IMR-90 (cell line): ENCODE results near the gene RBP4.

Source experiments
- CEBPB ChIP-seq: IDR thresholded peaks from 2 replicates; pipeline ENCODE4 v1.6.1; 2012; ENCODE audit warnings: low read depth, low read length, improper control_type of control experiment
- MAFK ChIP-seq: IDR thresholded peaks from 2 replicates; pipeline ENCODE4 v1.6.1; 2012; ENCODE audit warnings: low read depth, low read length, improper control_type of control experiment
- MAZ ChIP-seq: IDR thresholded peaks from 2 replicates; pipeline ENCODE4 v1.6.1; 2012; ENCODE audit warnings: low read depth, mild to moderate bottlenecking, low read length, improper control_type of control experiment, moderate library complexity, borderline replicate concordance
- MXI1 ChIP-seq: IDR thresholded peaks from 2 replicates; pipeline ENCODE4 v1.6.1; 2012; ENCODE audit warnings: low read depth, mild to moderate bottlenecking, low read length, moderate library complexity, borderline replicate concordance
- POLR2A ChIP-seq: IDR thresholded peaks from 2 replicates; pipeline ENCODE4 v1.6.1; 2012; ENCODE audit warnings: mild to moderate bottlenecking, low read depth, low read length
- RAD21 ChIP-seq: IDR thresholded peaks from 2 replicates; pipeline ENCODE4 v1.6.1; 2012; ENCODE audit warnings: low read length, improper control_type of control experiment
- RCOR1 ChIP-seq: IDR thresholded peaks from 2 replicates; pipeline ENCODE4 v1.6.1; 2012; ENCODE audit warnings: mild to moderate bottlenecking, low read length, improper control_type of control experiment; ENCODE audit not compliant: insufficient replicate concordance
- RFX5 ChIP-seq: IDR thresholded peaks from 2 replicates; pipeline ENCODE4 v1.8.0; 2012; ENCODE audit warnings: low read depth, mild to moderate bottlenecking, low read length, moderate library complexity
- SMC3 ChIP-seq: fragments of 150-350 bp; IDR thresholded peaks from 2 replicates; pipeline ENCODE4 v1.6.1; 2016; ENCODE audit warnings: low read depth, mild to moderate bottlenecking, antibody characterized with exemption, low read length, moderate library complexity
- USF2 ChIP-seq: fragments of 150-350 bp; IDR thresholded peaks from 2 replicates; pipeline ENCODE4 v1.6.1; 2017; ENCODE audit warnings: mild to moderate bottlenecking, antibody characterized with exemption, low read length, low read depth
- TF ChIP-seq, protein P1 (sequence below): conservative IDR thresholded peaks from 2 replicates; pipeline ENCODE4 v1.5.1; 2012; ENCODE audit warnings: mild to moderate bottlenecking, low read depth, low read length, improper control_type of control experiment

- TF ChIP-seq, protein P1, sequence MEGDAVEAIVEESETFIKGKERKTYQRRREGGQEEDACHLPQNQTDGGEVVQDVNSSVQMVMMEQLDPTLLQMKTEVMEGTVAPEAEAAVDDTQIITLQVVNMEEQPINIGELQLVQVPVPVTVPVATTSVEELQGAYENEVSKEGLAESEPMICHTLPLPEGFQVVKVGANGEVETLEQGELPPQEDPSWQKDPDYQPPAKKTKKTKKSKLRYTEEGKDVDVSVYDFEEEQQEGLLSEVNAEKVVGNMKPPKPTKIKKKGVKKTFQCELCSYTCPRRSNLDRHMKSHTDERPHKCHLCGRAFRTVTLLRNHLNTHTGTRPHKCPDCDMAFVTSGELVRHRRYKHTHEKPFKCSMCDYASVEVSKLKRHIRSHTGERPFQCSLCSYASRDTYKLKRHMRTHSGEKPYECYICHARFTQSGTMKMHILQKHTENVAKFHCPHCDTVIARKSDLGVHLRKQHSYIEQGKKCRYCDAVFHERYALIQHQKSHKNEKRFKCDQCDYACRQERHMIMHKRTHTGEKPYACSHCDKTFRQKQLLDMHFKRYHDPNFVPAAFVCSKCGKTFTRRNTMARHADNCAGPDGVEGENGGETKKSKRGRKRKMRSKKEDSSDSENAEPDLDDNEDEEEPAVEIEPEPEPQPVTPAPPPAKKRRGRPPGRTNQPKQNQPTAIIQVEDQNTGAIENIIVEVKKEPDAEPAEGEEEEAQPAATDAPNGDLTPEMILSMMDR: no peak
- TF ChIP-seq USF2: no peak
- no peak for TF ChIP-seq SMC3
- no peak for TF ChIP-seq POLR2A
- TF ChIP-seq MXI1: no peak
- TF ChIP-seq RFX5: no peak
- no peak for TF ChIP-seq RCOR1
- TF ChIP-seq MAZ: no peak
- TF ChIP-seq RAD21: no peak
- no peak for TF ChIP-seq MAFK
- no peak for TF ChIP-seq CEBPB
Observed at GRCh38 chr10:93597075-93597599, 3.9 kb downstream of the RBP4 start.
